CD4-positive, alpha-beta T cell (primary cell): ENCODE data around the gene TMEM150B. TPM values are rescaled to one million over a fixed set of nuclear protein-coding genes. Genes with fewer than 3 reads are reported as not detected.

Source experiments
- ATAC-seq: fragments of 200-7000 bp; cut with Tn5 transposase; one replicate; pipeline ENCODE4 v1.10.0; 2022; ENCODE audit warnings: mild to moderate bottlenecking; ENCODE audit not compliant: poor library complexity
- CTCF ChIA-PET: fragments of 350-600 bp; sonication (Branson Sonifier 250); formaldehyde crosslinking; loops from one replicate; lab custom pipeline; 2021; ENCODE audit warnings: antibody characterized with exemption, inconsistent platforms; lab: Charles Lee
- POLR2A ChIA-PET: fragments of 350-600 bp; sonication (Branson Sonifier 250); formaldehyde crosslinking; loops from one replicate; lab custom pipeline; 2021; ENCODE audit warnings: antibody characterized with exemption, inconsistent platforms; lab: Charles Lee
- DNase-seq, 14 experiments: peaks; one replicate each; pipeline ENCODE4 v3.0.0-alpha.2; 2013 to 2020; ENCODE audit warnings: mixed read lengths in 2 of 14
- H3K27ac ChIP-seq, 2 donors: one replicate each; pipeline versions ENCODE4 v1.5.1 to v1.7.0; 2013; ENCODE audit warnings: low read length in 2 of 2, low read depth in 1 of 2, mild to moderate bottlenecking in 1 of 2
- H3K27me3 ChIP-seq, 2 experiments: 1 replicate in 1 of 2; 2 replicates in 1 of 2; pipeline versions ENCODE4 v1.6.1 to v1.7.0; 2013; ENCODE audit warnings: low read length in 2 of 2, control low read depth in 1 of 2, mild to moderate bottlenecking in 1 of 2, moderate library complexity in 1 of 2; ENCODE audit not compliant: insufficient read depth in 2 of 2, control insufficient read depth in 1 of 2
- H3K36me3 ChIP-seq: one replicate; pipeline ENCODE4 v1.6.1; 2013; ENCODE audit warnings: low read length, control low read depth; ENCODE audit not compliant: insufficient read depth
- H3K4me1 ChIP-seq: one replicate; pipeline ENCODE4 v1.6.1; 2013; ENCODE audit warnings: low read length, control low read depth; ENCODE audit not compliant: insufficient read depth
- H3K4me3 ChIP-seq: one replicate; pipeline ENCODE4 v1.5.1; 2013; ENCODE audit warnings: mild to moderate bottlenecking, low read length, moderate library complexity
- H3K9me3 ChIP-seq, 2 experiments: 1 replicate in 1 of 2; 2 replicates in 1 of 2; pipeline versions ENCODE4 v1.6.1 to v1.7.0; 2013; ENCODE audit warnings: low read length in 2 of 2, mild to moderate bottlenecking in 2 of 2, control low read depth in 1 of 2, moderate library complexity in 1 of 2; ENCODE audit not compliant: control insufficient read depth in 1 of 2, insufficient read depth in 1 of 2
- H3K27ac Mint-ChIP-seq: one replicate; pipeline ENCODE4 v1.8.0; 2020; ENCODE audit warnings: mixed read lengths
- H3K27me3 Mint-ChIP-seq: one replicate; pipeline ENCODE4 v1.8.0; 2021; ENCODE audit warnings: mixed read lengths
- H3K36me3 Mint-ChIP-seq: one replicate; pipeline ENCODE4 v1.8.0; 2021; ENCODE audit warnings: low read depth, mixed read lengths
- H3K4me1 Mint-ChIP-seq: one replicate; pipeline ENCODE4 v1.8.0; 2021; ENCODE audit warnings: low read depth, mixed read lengths
- H3K4me3 Mint-ChIP-seq: one replicate; pipeline ENCODE4 v1.8.0; 2020; ENCODE audit warnings: mild to moderate bottlenecking, mixed read lengths
- H3K9me3 Mint-ChIP-seq: one replicate; pipeline ENCODE4 v1.8.0; 2020; ENCODE audit warnings: mixed read lengths
- CTCF ChIP-seq: fragments of 200-600 bp; IDR thresholded peaks from one replicate; pipeline ENCODE4 v1.8.0; 2022; ENCODE audit warnings: antibody characterized with exemption, mild to moderate bottlenecking
- intact Hi-C, 2 experiments: fragments of 100-400 bp; cut with DNase I in 1 of 2; cut with micrococcal nuclease in 1 of 2; formaldehyde crosslinking; loops; one replicate each; pipeline versions ENCODE4 v1.15.1 to v1.9.0; 2023 to 2025; cut with DNase I, micrococcal nuclease
- total RNA-seq, 174 experiments: library from RNA in 2 of 174; stranded (reverse) in 2 of 174; gene quantifications; one replicate each; pipeline ENCODE4 v1.2.3 and lab custom pipeline; 2021 to 2026

The TMEM150B gene
- total RNA-seq, 2 experiments from 2014 or later, result not detected

- no peak for TF ChIP-seq CTCF
- H3K4me1 ChIP-seq, result peaks cover 8% of the 10 kb centered on the region
- DNase-seq (no peak), ATAC-seq (no peak)
- Mint-ChIP-seq H3K9me3 (no peaks in the 10 kb centered on the region), H3K27ac (no peak overlapping the region), H3K27me3 (no peaks in the 10 kb centered on the region), H3K4me3 (no peak overlapping the region), H3K36me3 (no peaks in the 10 kb centered on the region), H3K4me1 (peaks cover 6% of the 10 kb centered on the region)
- ChIA-PET CTCF (no interaction called here), POLR2A (no interaction called here)
- no peak overlapping the region for H3K4me3 ChIP-seq
- H3K9me3 ChIP-seq, result peaks cover 0 to 7% of the 10 kb centered on the region in 2 experiments
- intact Hi-C loops, result loop anchor here in 1 of 2 experiments (10.0 kb wide), 1 partner anchor 195 kb away; no protein-coding TSS in a partner anchor
- H3K36me3 ChIP-seq, result no peaks in the 10 kb centered on the region
- no peaks in the 10 kb centered on the region for H3K27me3 ChIP-seq
- H3K27ac ChIP-seq, result no peak overlapping the region
These were observed 15.7 kb downstream of the TMEM150B start for GRCh38 chr19:55309448-55309847.

GRCh38 chr19:55308281-55308680 lies 16.9 kb downstream of the TMEM150B start:
- no peak for TF ChIP-seq CTCF
- Histone ChIP-seq H3K4me1 (peaks cover 8% of the 10 kb centered on the region), H3K27me3 (no peaks in the 10 kb centered on the region), H3K4me3 (no peak overlapping the region), H3K9me3 (peaks cover 0 to 7% of the 10 kb centered on the region in 2 experiments), H3K36me3 (no peaks in the 10 kb centered on the region), H3K27ac (no peak overlapping the region)
- Mint-ChIP-seq H3K4me1 (peaks cover 6% of the 10 kb centered on the region), H3K27ac (no peak overlapping the region), H3K9me3 (no peaks in the 10 kb centered on the region), H3K36me3 (no peaks in the 10 kb centered on the region), H3K4me3 (no peak overlapping the region), H3K27me3 (no peaks in the 10 kb centered on the region)
- ChIA-PET CTCF (no interaction called here), POLR2A (interaction anchor here (0.5 kb wide), 1 partner anchor 54 kb away, joined by 4 read pairs; no protein-coding TSS in a partner anchor)
- ATAC-seq, result no peak
- no peak for DNase-seq
- intact Hi-C loops, result loop anchor here in 1 of 2 experiments (10.0 kb wide), 1 partner anchor 197 kb away; no protein-coding TSS in a partner anchor

GRCh38 chr19:55306712-55307111 lies 18.4 kb downstream of the TMEM150B start:
- Mint-ChIP-seq H3K36me3 (no peaks in the 10 kb centered on the region), H3K27me3 (no peaks in the 10 kb centered on the region), H3K4me1 (peaks cover 11% of the 10 kb centered on the region), H3K4me3 (no peak overlapping the region), H3K27ac (no peak overlapping the region), H3K9me3 (no peaks in the 10 kb centered on the region)
- Histone ChIP-seq H3K9me3 (peaks cover 0 to 7% of the 10 kb centered on the region in 2 experiments), H3K4me3 (no peak overlapping the region), H3K27ac (no peak overlapping the region), H3K36me3 (no peaks in the 10 kb centered on the region), H3K4me1 (peaks cover 15% of the 10 kb centered on the region), H3K27me3 (no peaks in the 10 kb centered on the region)
- CTCF ChIA-PET, result no interaction called here
- no peak for ATAC-seq
- TF ChIP-seq CTCF, result no peak
- DNase-seq, result no peak
- intact Hi-C loops, result loop anchor here in 1 of 2 experiments (10.0 kb wide), 1 partner anchor 198 kb away; no protein-coding TSS in a partner anchor
- POLR2A ChIA-PET, result interaction anchor here (0.8 kb wide), 1 partner anchor 48 kb away, joined by 3 read pairs; the partner anchor contains the start of gene PPP6R1
